ENCODE data around the gene UBE2L3.
A peak's percentile ranks its signal among the peaks of the same experiment; 100 is the strongest.
"Not testable (repeated sequence)": the region's sequence is repeated elsewhere in the genome, so short reads cannot be mapped to it uniquely, and the experiment has no call there.

Gene UBE2L3

DNA sequence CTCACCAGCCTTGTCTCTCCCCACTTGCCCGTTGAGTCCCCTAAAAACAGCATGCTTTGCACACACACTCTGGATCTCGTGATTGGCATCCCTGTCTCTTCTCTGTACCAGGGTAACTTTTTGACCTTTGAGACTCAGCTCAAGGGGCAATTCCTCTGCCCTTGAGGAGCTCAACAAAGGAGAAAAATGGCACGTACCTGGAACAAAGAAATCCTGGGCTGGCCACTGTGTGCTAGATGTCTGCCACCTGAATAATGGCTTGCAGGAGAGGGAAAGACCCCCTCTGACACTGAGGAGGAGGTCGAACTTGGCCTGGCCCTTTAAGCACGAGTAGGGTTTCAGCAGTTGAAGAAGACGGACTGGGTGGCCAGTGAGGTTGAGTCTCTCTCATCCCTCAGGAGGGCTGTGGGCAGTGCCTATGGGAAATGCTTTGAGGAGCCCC lies 5.8 kb downstream of the UBE2L3 start:
- no peak for DNase-seq (ENCODE audit: low read depth, low spot score)
- H3K9me3 ChIP-seq (ENCODE audit: low read depth, low read length): no peaks in the 10 kb centered on the region
- H3K4me3 ChIP-seq: no peak overlapping the region
- TF ChIP-seq FOXP2 (optimal IDR thresholded peaks at IDR 0.05; ENCODE audit: control extremely low read depth, extremely low read length, insufficient read depth) (no peak), POLR2AphosphoS5 (IDR thresholded peaks at IDR 0.05; ENCODE audit: borderline replicate concordance, low read depth, low read length) (no peak), EZH2 (IDR thresholded peaks at IDR 0.05) (no peak)
- no peak overlapping the region for H3K9ac ChIP-seq (ENCODE audit: insufficient read length)
- H3K36me3 ChIP-seq (ENCODE audit: insufficient read depth, low read length): peaks cover 9% of the 10 kb centered on the region; the same call in 1 of the 2 replicates
- no peak overlapping the region for H3K27ac ChIP-seq

DNA sequence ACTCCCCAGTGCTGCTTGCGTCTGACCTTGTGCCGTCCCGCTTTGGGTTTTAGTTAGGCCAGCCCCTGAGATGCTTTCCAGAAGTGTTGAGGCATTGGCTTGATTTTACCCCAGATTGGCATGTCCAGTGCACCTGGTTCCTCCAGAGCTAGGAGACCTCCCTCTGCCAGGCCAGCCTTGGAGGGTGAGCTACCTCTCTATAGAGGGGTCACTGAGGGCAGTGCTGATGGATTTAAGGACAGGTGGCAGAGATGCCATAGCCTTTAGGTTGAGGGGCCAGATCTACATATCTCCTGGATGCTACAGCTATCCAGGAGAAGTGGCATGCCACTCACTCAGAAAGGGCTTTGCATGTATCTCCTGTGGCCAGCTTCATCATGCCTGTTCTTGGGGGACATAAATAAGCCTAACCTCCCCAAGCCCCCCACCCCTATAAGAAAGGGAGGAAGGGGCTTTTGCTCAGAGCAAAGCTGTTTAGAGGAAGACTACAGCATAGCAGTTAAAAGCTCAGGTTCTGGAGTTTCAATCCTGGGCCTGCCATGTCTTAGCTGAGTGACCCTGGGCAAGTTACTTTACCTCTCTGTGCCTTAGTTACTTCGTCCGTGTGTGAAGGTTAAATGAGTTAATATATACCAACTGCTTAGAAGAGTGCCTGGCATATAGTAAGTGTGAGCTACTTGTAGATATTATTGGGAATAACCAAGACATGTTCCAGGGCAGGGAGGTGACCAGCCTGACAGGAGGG lies 6.4 kb downstream of the UBE2L3 start:
- H3K4me3 ChIP-seq: no peak overlapping the region
- no peak for TF ChIP-seq EZH2 (IDR thresholded peaks at IDR 0.05)
- TF ChIP-seq POLR2AphosphoS5 (IDR thresholded peaks at IDR 0.05; ENCODE audit: borderline replicate concordance, low read depth, low read length): no peak
- TF ChIP-seq FOXP2 (optimal IDR thresholded peaks at IDR 0.05; ENCODE audit: control extremely low read depth, extremely low read length, insufficient read depth): no peak
- DNase-seq (ENCODE audit: low read depth, low spot score): no peak
- no peak overlapping the region for H3K27ac ChIP-seq
- H3K9me3 ChIP-seq (ENCODE audit: low read depth, low read length): no peaks in the 10 kb centered on the region
- no peak overlapping the region for H3K9ac ChIP-seq (ENCODE audit: insufficient read length)
- peaks cover 12% of the 10 kb centered on the region; the same call in 1 of the 2 replicates for H3K36me3 ChIP-seq (ENCODE audit: insufficient read depth, low read length)

DNA sequence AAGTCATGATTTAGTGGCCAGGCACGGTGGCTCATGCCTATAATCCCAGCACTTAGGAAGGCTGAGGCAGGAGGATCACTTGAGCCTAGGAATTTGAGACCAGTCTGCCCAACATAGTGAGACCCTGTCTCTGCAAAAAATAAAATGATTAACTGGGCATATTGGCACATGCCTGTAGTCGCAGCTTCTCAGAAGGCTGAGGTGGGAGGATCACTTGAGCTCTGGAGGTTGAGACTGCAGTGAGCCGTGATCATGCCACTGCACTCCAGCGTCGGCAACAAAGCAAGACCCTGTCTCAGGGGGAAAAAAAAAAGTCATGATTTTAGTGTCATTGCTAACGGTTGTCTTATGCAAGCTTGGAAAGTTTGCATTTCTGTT lies 11.9 kb downstream of the UBE2L3 start:
- no peak overlapping the region for H3K27ac ChIP-seq
- DNase-seq (ENCODE audit: low read depth, low spot score): no peak
- H3K36me3 ChIP-seq (ENCODE audit: insufficient read depth, low read length): peaks cover 5% of the 10 kb centered on the region; the same call in 1 of the 2 replicates
- H3K4me3 ChIP-seq: no peak overlapping the region
- H3K9ac ChIP-seq (ENCODE audit: insufficient read length): no peak overlapping the region
- H3K9me3 ChIP-seq (ENCODE audit: low read depth, low read length): no peaks in the 10 kb centered on the region
- TF ChIP-seq FOXP2 (optimal IDR thresholded peaks at IDR 0.05; ENCODE audit: control extremely low read depth, extremely low read length, insufficient read depth): no peak
- TF ChIP-seq POLR2AphosphoS5 (IDR thresholded peaks at IDR 0.05; ENCODE audit: borderline replicate concordance, low read depth, low read length): no peak
- TF ChIP-seq EZH2 (IDR thresholded peaks at IDR 0.05): no peak

DNA sequence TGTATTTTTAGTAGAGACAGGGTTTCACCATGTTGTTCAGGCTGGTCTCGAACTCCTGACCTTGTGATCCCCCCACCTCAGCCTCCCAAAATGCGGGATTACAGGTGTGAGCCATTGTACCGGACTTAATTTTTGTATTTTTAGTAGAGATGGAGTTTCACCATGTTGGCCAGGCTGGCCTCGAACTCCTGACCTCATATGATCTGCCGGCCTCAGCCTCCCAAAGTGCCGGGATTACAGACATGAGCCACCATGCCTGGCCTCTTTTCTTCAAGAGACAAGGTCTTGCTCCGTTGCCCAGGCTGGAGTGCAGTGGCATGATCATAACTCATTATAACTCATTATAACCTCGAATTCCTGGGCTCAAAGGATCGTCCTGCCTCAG lies 13.1 kb downstream of the UBE2L3 start:
- H3K9me3 ChIP-seq (ENCODE audit: low read depth, low read length); DNase-seq (ENCODE audit: low read depth, low spot score); H3K27ac ChIP-seq; H3K9ac ChIP-seq (ENCODE audit: insufficient read length); H3K36me3 ChIP-seq (ENCODE audit: insufficient read depth, low read length); H3K4me3 ChIP-seq: not testable (repeated sequence)

DNA sequence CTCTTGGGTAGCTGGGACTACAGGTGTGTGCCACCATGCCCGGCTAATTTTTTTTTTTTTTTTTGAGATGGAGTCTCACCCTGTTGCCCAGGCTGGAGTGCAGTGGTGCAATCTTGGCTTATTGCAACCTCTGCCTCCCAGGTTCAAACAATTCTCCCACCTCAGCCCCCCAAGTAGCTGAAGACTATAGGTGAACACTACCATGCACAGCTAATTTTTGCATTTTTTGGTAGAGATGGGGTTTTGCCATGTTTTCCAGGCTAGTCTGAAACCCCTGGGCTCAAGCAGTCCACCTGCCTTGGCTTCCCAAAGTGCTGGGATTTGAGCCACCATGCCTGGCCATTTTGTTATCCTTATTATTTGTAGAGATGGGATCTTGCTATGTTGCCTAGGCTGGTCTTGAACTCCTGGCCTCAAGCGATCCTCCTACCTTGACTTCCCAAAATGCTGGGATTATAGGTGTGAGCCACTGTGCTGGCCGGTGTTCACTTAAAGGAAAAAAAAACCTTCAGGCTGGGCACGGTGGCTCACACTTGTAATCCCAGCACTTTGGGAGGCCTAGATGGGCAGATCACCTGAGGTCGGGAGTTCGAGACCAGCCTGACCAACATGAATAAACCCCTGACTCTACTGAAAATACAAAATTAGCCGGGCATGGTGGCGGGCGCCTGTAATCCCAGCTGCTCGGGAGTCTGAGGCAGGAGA lies 13.6 kb downstream of the UBE2L3 start:
- H3K27ac ChIP-seq: not testable (repeated sequence)

DNA sequence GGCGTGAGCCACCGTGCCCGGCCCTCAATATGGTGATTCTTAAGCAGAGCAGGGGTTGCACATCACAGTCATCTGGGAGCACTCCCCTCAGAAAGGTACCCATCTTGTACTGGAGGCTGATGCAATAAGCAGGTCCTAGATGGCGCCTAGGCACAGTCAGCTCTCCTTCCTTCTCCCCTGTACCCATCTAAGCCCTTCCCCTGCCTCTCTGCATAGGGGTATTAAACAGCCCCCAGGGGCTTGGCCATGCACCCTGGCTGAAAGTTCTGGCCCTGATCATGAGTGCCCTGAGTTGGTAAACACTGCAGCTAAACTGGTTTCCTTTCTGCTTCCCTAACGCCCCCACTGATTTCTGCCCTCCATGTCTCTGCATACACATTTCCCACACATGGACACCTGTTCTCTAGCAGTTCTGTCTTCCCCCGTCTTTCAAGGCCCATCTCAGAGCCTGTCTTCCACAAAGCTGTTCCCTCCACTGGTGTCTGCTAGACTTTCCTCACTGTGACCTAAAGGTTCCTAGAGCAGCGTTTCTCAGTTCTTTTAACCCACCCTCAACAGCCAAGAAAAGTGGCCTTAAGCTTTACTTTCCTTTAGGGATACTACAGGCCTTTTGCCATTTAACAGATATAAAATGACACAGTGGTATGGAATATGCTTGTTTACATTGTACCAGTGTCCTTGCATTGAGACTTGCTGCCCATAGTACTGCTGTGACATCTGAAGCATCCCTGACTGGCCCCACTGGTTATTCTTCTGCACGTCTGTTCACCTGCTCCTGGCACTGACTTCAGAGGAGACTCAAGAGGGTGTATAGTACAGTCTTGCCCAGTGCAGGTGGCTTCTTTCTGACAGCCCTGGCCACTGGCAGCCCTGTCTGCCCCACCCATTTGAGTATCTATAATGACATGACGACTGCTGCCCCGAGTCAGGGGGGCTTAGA lies 15.6 kb downstream of the UBE2L3 start:
- no peak for DNase-seq (ENCODE audit: low read depth, low spot score)
- Histone ChIP-seq H3K9ac (ENCODE audit: insufficient read length) (no peak overlapping the region), H3K27ac (peak overlapping the region; percentile 35; the same call in 1 of the 2 replicates), H3K36me3 (ENCODE audit: insufficient read depth, low read length) (peaks cover 5% of the 10 kb centered on the region; the same call in 1 of the 2 replicates), H3K4me3 (no peak overlapping the region), H3K9me3 (ENCODE audit: low read depth, low read length) (no peaks in the 10 kb centered on the region)
- TF ChIP-seq EZH2 (IDR thresholded peaks at IDR 0.05) (no peak), POLR2AphosphoS5 (IDR thresholded peaks at IDR 0.05; ENCODE audit: borderline replicate concordance, low read depth, low read length) (no peak), FOXP2 (optimal IDR thresholded peaks at IDR 0.05; ENCODE audit: control extremely low read depth, extremely low read length, insufficient read depth) (no peak)

More for the DNA sequence above, 13.6 kb downstream of the UBE2L3 start:
- not testable (repeated sequence) for H3K9ac ChIP-seq (ENCODE audit: insufficient read length); H3K9me3 ChIP-seq (ENCODE audit: low read depth, low read length); DNase-seq (ENCODE audit: low read depth, low spot score); H3K36me3 ChIP-seq (ENCODE audit: insufficient read depth, low read length); H3K4me3 ChIP-seq

DNA sequence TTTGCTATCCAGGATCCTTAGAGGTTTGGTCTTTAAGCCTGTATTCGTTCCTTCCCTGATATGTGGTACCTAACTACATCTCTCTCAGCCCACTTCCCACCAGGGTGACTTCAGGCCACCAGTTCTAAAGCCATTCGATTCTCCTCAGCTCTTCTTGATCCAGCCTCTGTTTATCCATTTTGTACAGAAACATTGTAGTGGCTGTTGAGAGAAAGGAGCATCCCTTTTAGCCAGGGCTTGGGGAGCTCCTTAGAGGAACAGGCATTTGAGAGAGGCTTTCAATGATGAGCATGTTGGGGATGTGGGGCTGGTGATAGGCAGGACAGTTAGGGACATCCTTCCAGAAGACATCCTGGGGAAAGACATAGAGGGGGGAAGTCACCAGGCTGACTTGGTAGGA lies 17.9 kb downstream of the UBE2L3 start:
- no peak for TF ChIP-seq FOXP2 (optimal IDR thresholded peaks at IDR 0.05; ENCODE audit: control extremely low read depth, extremely low read length, insufficient read depth)
- TF ChIP-seq POLR2AphosphoS5 (IDR thresholded peaks at IDR 0.05; ENCODE audit: borderline replicate concordance, low read depth, low read length): no peak
- TF ChIP-seq EZH2 (IDR thresholded peaks at IDR 0.05): no peak
- Histone ChIP-seq H3K4me3 (no peak overlapping the region), H3K27ac (no peak overlapping the region), H3K36me3 (ENCODE audit: insufficient read depth, low read length) (peaks cover 3% of the 10 kb centered on the region; the same call in 1 of the 2 replicates), H3K9ac (ENCODE audit: insufficient read length) (no peak overlapping the region), H3K9me3 (ENCODE audit: low read depth, low read length) (no peaks in the 10 kb centered on the region)
- DNase-seq (ENCODE audit: low read depth, low spot score): no peak
